Superior temporal gyrus (tissue), 1 donor: ENCODE data around the gene RABAC1.

Source experiments
- DNase-seq: peaks from one replicate; pipeline ENCODE4 v3.0.0-alpha.2; 2016; ENCODE audit errors: extremely low spot score

RABAC1 gene

DNA sequence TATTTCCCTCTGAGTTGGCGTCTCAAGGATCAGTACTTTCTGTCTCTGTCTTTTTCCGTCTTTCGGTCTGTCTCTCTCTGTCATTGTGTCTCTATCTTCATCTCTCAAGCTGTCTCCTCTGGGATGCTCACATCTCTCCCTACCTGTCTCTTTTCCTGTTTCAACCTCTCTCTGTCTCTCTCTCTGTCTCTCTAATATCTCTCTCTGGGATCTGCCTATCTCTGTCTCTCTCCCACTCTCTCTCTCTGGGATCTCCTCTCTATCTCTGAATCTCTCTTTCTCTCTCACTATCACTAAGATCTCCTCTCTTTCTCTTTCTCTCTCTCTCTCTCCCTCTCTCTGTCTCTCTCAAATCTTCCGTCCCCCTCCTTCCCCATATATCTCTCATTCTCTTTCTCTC is 30.9 kb upstream of the RABAC1 start:
- no peak for DNase-seq

DNA sequence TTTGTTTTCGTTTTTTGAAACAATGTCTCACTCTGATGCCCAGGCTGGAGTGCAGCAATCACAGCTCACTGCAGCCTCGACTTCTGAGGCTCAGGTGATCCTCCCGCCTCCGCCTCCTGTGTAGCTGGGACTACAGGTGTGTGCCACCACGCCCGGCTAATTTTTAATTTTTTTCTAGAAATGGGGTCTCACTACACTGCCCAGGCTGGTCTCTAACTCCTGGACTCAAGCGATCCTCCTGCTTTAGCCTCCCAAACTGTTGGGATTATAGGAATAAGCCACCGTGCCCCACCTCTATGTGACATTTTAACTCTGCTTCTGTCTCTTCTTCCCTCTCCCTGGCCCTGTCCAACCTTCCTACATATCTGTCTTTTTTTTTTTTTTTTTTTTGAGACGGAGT is 29.8 kb upstream of the RABAC1 start:
- DNase-seq = no peak

- no peak for DNase-seq
Observed at GRCh38 chr19:41987141-41987860, 28.2 kb upstream of the RABAC1 start.

DNA sequence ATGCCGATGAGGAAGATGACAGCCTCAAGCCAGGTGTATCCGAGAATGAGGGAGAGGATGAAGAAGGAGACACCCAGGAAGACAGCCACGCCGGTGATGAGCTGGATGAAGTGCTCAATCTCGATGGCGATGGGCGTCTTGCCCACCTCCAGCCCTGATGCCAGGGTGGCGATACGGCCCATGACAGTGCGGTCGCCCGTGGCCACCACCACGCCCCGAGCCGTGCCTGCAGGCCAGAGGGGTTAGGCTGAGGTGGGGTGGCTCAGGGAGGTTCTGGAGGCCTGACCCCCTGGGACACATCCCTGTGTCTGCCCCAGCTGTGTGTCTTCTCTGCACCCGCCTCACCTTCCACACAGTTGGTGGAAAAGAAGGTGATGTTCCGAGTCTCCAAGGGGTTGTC is 25.8 kb upstream of the RABAC1 start:
- DNase-seq = no peak

- no peak for DNase-seq
Observed at GRCh38 chr19:41981724-41982123, 22.6 kb upstream of the RABAC1 start.

DNA sequence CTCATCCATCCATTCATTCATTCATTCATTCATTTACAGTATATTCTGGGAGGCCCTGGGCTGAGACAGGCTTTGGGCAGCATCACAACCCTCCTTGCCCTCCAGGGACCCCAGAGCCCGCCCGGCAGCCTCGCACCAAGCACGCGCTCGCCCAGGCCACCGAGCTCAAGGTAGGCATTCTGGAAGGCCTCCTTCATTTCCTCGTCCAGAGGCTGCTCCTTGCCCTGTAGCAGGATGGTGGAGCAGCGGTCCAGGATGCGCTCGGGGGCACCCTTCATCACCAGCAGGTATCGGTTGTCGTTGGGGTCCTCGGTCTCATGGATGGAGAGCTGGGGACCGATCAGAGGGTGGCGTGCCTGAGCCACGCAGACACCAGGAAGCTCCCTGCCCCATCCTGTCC is 19.3 kb upstream of the RABAC1 start:
- DNase-seq = no peak

DNA sequence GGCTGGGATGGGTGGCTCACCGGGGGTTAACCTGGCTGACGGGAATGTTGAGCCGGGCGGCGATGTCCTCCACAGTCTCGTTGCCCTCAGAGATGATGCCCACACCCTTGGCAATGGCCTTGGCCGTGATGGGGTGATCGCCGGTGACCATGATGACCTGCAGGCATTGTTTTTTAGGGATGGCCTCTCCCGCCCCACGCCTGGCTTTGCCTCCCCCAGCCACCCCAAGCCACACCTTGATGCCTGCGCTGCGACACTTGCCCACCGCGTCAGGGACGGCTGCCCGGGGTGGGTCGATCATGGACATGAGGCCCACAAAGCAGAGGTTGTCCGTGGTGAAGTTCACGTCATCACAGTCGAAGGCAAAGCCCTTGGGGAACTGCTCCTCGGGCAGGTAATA is 18.8 kb upstream of the RABAC1 start:
- DNase-seq = no peak

DNA sequence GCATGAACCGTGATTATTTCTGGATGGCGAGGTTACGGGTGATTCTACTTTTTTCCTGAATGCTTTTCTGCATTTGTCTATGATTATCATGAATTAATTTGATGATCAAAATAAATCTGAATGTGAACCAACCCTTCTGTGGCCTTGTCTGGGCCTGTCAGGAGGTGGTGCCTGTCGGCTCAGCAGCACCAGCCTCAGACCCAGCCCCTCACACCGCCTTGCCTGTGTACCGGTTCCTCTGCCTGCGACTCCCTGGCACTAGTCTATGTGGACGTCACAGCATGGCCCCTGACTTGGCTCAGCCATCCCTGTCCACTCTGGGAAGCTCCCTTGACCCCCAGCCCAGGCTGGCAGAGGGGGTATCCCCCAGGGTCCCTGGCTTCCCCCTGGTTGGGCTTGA is 15.5 kb upstream of the RABAC1 start:
- DNase-seq = no peak

GRCh38 chr19:41971363-41971762 is 12.2 kb upstream of the RABAC1 start:
- no peak for DNase-seq

DNA sequence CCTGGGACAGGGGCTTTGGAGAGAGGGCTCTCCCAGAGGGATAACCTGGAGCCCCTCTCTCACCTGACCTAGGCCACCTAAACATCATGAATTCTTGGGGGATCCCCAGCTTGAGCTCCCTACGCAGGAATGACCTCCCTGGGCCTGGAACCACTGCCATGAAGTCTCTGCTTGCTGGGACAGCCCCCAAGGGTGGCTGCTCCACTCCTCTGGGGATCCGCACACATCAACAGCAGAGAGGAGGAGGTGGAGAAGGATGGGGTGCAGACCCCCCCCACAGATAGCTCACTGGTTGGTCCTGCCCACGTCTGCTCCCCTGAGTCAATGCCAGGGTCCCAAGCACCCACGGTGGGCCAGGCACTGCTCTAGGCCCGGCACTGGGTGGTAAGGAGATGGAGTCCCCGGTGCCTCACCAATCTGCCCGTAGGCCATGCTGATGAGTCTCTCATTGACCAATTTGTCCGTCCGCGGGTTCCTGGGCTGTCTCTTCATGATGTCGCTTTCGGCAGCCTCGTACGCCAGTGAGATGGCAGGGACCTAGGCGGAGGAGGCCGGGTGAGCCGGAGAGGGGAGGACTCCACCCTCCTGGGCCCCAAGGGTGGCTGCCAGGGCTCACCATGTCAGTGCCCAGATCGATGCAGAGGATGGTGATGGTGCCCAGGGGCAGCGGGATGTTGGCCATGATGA is 10.8 kb upstream of the RABAC1 start:
- no peak for DNase-seq

DNA sequence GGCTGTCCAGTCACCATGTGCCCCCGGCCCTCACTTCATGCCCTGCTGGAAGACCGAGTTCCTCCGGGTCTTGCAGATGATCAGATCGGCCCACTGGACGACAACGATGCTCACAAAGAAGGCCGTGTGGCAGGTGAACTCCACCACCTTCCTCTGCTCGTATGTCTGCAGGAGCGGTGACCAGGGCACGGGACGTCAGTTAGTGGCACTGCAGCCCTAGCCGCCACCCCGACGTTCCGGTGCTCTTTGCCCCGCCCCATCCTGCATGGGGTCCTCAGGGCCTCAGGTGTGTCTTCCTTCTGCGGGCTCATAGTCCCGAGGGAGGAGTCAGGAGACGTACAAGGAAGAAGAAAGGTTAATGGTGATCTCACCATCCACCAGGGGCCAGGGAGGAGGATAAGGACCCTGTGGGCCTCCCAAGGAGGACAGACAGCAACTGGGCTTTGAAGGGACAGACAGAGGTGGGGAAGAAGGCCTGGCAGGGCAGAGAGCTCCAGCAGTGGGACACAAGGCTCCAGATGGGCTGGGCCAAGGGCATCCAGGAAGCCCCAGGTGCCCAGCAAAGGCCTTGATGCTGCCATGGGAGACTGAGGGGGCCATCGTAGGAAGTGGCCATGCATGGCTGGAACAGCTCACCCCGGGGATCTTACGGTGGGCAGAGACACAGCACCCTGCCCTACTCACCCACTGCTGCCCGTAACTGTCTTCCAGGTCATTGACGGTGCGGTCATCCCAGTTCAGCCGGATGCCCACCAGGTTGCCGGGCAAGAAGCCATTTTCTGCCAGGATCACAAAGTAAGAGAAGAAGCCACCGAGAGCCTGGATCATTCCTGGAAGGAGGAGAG is 9.9 kb upstream of the RABAC1 start:
- no peak for DNase-seq

DNA sequence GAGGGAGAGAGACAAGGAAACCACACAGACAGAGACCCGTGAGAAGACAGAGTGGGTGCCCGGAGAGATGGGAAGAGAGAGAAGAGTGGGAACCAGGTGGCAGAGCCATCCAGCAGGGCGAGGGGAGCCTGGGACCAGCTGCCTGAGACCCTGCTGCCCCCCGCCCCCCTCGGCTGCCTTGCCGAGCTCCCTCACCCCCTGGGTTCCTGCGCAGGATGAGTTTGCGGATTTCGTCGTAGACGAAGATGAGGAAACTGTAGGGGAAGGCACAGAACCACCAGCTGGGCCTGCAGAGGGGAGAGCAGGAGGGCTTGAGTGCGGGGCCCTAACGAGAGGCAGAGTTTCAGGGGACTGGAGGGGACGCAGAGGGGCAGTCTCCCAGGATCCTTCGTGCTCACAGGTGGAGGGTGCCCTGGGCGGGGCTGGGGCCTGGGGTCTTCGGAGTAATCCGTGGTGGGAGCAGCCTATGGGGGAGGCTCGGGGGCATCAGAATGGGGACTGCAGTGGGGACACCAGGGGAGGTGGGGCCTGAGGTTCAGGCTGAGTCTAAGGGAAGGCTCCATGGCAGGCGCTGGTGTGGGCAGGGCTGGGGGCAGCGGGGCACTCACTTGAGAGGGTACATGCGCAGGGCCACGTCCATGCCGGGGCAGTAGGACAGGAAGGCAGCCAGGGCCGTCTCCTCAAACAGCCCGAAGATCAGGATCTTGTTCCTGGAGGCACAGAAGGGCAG is 8.1 kb upstream of the RABAC1 start:
- DNase-seq = no peak

DNA sequence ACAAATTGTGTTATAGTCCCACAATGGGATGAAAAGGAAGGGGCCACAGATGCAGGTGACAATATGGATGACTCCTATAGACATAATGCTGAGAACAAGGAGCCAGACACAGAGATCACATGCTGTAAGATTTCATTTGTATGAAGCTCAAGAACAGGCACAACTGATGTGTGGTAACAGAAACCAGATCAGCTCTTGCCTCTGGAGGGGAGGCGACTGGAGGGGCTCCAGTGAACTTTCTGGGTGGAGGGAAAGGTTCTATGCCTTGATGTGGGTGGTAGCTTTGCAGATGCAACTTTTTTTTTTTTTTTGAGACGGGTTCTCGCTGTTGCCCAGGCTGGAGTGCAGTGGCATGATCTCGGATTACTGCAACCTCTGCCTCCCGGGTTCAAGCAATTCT is 6.0 kb upstream of the RABAC1 start:
- no peak for DNase-seq

DNA sequence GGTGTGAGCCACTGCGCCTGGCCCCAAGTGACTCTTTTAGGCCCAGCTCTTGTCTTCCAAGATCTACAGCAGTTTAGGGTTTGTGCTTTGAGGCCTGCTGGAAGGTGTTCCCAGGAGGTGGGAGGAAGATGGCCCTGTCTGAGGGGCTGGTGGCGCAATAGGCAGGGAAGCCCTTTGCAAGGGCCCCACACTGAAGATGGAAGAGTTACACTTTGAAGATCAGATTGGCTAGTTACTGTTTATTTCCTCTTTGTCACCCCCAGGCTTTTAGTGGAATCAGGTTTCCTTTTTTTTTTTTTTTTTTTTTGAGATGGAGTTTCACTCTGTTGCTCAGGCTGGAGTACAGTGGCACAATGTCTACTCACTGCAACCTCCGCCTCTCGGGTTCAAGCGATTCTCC is 1.9 kb upstream of the RABAC1 start:
- DNase-seq = no peak

DNA sequence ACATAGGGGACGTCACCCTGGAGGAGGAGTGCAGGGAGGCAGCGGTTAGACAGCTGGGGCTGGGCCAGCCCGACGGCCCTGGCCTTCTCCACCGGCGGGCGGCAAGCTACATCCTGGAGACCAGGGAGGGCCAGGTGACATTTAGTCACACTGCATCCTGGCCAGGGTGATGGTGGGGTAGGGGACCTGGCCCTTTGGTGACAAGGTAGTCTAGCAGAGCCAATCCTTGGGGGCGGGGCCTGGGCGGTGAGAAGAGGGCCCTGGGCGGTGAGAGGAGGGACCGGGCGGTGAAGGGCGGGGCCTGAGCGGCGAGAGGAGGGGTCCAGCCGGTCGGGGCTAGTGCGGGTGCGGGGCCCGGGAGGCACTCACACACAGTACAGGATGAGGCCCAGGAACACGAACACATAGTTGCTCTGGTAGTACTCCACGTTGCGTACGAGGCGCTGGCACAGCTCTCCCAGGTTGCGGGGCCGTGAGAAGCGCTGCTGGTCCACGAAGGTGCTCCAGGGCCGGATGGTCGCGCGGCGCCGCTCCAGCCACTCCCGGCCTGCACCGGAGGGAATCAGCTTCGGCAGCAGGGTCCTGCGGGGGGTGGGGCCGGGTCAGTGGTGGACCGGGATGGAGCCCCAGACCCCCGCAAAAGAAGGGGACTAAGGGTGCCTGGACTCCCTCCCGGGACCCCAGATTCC is 610 bp downstream of the RABAC1 start:
- peak; percentile 19 for DNase-seq

GRCh38 chr19:41957838-41958366 is 1.2 kb downstream of the RABAC1 start:
- peak; percentile 71 for DNase-seq

GRCh38 chr19:41957161-41957837 is 1.8 kb downstream of the RABAC1 start:
- DNase-seq = no peak

DNA sequence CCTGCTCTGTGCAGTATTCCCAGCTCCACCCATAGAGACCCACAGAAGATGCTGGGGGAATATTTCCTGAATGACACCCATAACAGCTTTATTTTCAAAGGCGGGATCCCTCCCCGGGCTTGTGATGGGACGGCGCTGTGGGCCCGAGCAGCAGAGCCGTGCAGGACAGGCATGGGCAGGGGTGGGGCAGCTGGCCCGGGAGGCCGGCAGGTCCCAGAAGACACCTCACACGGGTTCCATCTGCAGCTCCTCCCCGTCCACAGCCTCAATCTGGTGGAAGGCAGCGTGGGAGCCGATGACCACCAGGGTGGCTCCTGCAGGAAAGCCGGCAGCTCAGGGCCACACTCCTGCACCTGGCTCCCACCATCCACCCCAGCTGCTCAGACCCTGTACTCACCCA is 2.5 kb downstream of the RABAC1 start:
- DNase-seq = no peak

GRCh38 chr19:41955521-41955920 is 3.6 kb downstream of the RABAC1 start:
- no peak for DNase-seq

DNA sequence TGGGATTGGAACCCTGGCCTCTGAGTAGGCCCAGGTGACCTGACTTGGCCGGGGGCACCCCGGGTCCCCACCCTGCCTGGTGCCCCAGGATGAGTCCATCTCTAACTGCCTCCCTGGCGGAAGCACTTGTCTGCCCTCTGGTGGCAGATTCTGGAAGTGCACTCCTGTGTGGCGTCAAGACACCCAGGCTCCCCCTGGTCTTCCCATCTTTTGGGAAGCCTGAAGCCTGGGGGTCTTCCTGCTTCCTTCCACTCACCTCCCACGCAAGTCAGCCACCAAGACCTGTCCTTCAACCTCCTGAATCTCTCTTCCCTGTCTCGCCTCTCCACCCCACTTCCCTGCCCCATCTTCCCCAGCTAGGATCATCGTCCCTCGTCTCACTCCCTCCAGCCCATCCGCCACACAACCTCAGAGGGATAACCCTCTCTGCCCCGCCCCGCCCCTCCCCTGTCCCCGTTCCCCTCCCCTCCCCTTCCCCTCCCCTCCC is 7.4 kb downstream of the RABAC1 start:
- DNase-seq = peak; percentile 88
